NOMO-1 (cell line): ENCODE measurements around the gene ERO1B.
"Not testable (repeated sequence)": the region's sequence is repeated elsewhere in the genome, so short reads cannot be mapped to it uniquely, and the experiment has no call there.

Source experiments
- DNase-seq, 2 experiments: peaks; one replicate each; lab custom pipeline; 2025; ENCODE audit not compliant: unreplicated experiment in 2 of 2; lab: John Stamatoyannopoulos, UW

ERO1B gene

GRCh38 chr1:236193184-236193583 lies 88.6 kb downstream of the ERO1B start:
- no peak for DNase-seq

- DNase-seq, result not testable (repeated sequence)
Measured at GRCh38 chr1:236188084-236188483, 93.7 kb downstream of the ERO1B start.

- DNase-seq, result not testable (repeated sequence)
Measured at GRCh38 chr1:236186471-236186870, 95.3 kb downstream of the ERO1B start.

- DNase-seq, result peak; percentile 85 to 90
Measured at GRCh38 chr1:236185687-236186086, 96.1 kb downstream of the ERO1B start.

GRCh38 chr1:236181059-236181458 lies 100.7 kb downstream of the ERO1B start:
- DNase-seq, result no peak

GRCh38 chr1:236179634-236180033 lies 102.1 kb downstream of the ERO1B start:
- DNase-seq, result no peak

- DNase-seq, result no peak
Measured at GRCh38 chr1:236176337-236177336, 105.1 kb downstream of the ERO1B start.

- no peak for DNase-seq
Measured at GRCh38 chr1:236175642-236176336, 106.0 kb downstream of the ERO1B start.

GRCh38 chr1:236173174-236173767 lies 108.5 kb downstream of the ERO1B start:
- DNase-seq, result no peak

- DNase-seq, result no peak
Measured at GRCh38 chr1:236172041-236172579, 109.6 kb downstream of the ERO1B start.

GRCh38 chr1:236168716-236169429 lies 112.9 kb downstream of the ERO1B start:
- DNase-seq, result no peak

- DNase-seq, result no peak
Measured at GRCh38 chr1:236167578-236167977, 114.2 kb downstream of the ERO1B start.

GRCh38 chr1:236167154-236167553 lies 114.6 kb downstream of the ERO1B start:
- no peak for DNase-seq

- no peak for DNase-seq
Measured at GRCh38 chr1:236166041-236166440, 115.7 kb downstream of the ERO1B start.
